CD4-positive, alpha-beta T cell (primary cell): ENCODE results near the gene ACACA. TPM values are rescaled to one million over a fixed set of nuclear protein-coding genes. Genes with fewer than 3 reads are reported as not detected.

ENCODE experiments used
- ATAC-seq: fragments of 200-7000 bp; cut with Tn5 transposase; one replicate; pipeline ENCODE4 v1.10.0; 2022; ENCODE audit warnings: mild to moderate bottlenecking; ENCODE audit not compliant: poor library complexity
- CTCF ChIA-PET: fragments of 350-600 bp; sonication (Branson Sonifier 250); formaldehyde crosslinking; loops from one replicate; lab custom pipeline; 2021; ENCODE audit warnings: antibody characterized with exemption, inconsistent platforms; lab: Charles Lee
- POLR2A ChIA-PET: fragments of 350-600 bp; sonication (Branson Sonifier 250); formaldehyde crosslinking; loops from one replicate; lab custom pipeline; 2021; ENCODE audit warnings: antibody characterized with exemption, inconsistent platforms; lab: Charles Lee
- DNase-seq, 14 experiments: peaks; one replicate each; pipeline ENCODE4 v3.0.0-alpha.2; 2013 to 2020; ENCODE audit warnings: mixed read lengths in 2 of 14
- H3K27ac ChIP-seq, 2 donors: one replicate each; pipeline versions ENCODE4 v1.5.1 to v1.7.0; 2013; ENCODE audit warnings: low read length in 2 of 2, low read depth in 1 of 2, mild to moderate bottlenecking in 1 of 2
- H3K27me3 ChIP-seq, 2 experiments: 1 replicate in 1 of 2; 2 replicates in 1 of 2; pipeline versions ENCODE4 v1.6.1 to v1.7.0; 2013; ENCODE audit warnings: low read length in 2 of 2, control low read depth in 1 of 2, mild to moderate bottlenecking in 1 of 2, moderate library complexity in 1 of 2; ENCODE audit not compliant: insufficient read depth in 2 of 2, control insufficient read depth in 1 of 2
- H3K36me3 ChIP-seq: one replicate; pipeline ENCODE4 v1.6.1; 2013; ENCODE audit warnings: low read length, control low read depth; ENCODE audit not compliant: insufficient read depth
- H3K4me1 ChIP-seq: one replicate; pipeline ENCODE4 v1.6.1; 2013; ENCODE audit warnings: low read length, control low read depth; ENCODE audit not compliant: insufficient read depth
- H3K4me3 ChIP-seq: one replicate; pipeline ENCODE4 v1.5.1; 2013; ENCODE audit warnings: mild to moderate bottlenecking, low read length, moderate library complexity
- H3K9me3 ChIP-seq, 2 experiments: 1 replicate in 1 of 2; 2 replicates in 1 of 2; pipeline versions ENCODE4 v1.6.1 to v1.7.0; 2013; ENCODE audit warnings: low read length in 2 of 2, mild to moderate bottlenecking in 2 of 2, control low read depth in 1 of 2, moderate library complexity in 1 of 2; ENCODE audit not compliant: control insufficient read depth in 1 of 2, insufficient read depth in 1 of 2
- H3K27ac Mint-ChIP-seq: one replicate; pipeline ENCODE4 v1.8.0; 2020; ENCODE audit warnings: mixed read lengths
- H3K27me3 Mint-ChIP-seq: one replicate; pipeline ENCODE4 v1.8.0; 2021; ENCODE audit warnings: mixed read lengths
- H3K36me3 Mint-ChIP-seq: one replicate; pipeline ENCODE4 v1.8.0; 2021; ENCODE audit warnings: low read depth, mixed read lengths
- H3K4me1 Mint-ChIP-seq: one replicate; pipeline ENCODE4 v1.8.0; 2021; ENCODE audit warnings: low read depth, mixed read lengths
- H3K4me3 Mint-ChIP-seq: one replicate; pipeline ENCODE4 v1.8.0; 2020; ENCODE audit warnings: mild to moderate bottlenecking, mixed read lengths
- H3K9me3 Mint-ChIP-seq: one replicate; pipeline ENCODE4 v1.8.0; 2020; ENCODE audit warnings: mixed read lengths
- CTCF ChIP-seq: fragments of 200-600 bp; IDR thresholded peaks from one replicate; pipeline ENCODE4 v1.8.0; 2022; ENCODE audit warnings: antibody characterized with exemption, mild to moderate bottlenecking
- intact Hi-C, 2 experiments: fragments of 100-400 bp; cut with DNase I in 1 of 2; cut with micrococcal nuclease in 1 of 2; formaldehyde crosslinking; loops; one replicate each; pipeline versions ENCODE4 v1.15.1 to v1.9.0; 2023 to 2025; cut with DNase I, micrococcal nuclease
- total RNA-seq, 174 experiments: library from RNA in 2 of 174; stranded (reverse) in 2 of 174; gene quantifications; one replicate each; pipeline ENCODE4 v1.2.3 and lab custom pipeline; 2021 to 2026

Gene ACACA
- total RNA-seq, 2 experiments from 2014 or later = 26.0 to 28.9 TPM

- ChIA-PET CTCF (no interaction called here), POLR2A (no interaction called here)
- Mint-ChIP-seq H3K27ac (no peak overlapping the region), H3K27me3 (no peaks in the 10 kb centered on the region), H3K9me3 (no peaks in the 10 kb centered on the region), H3K4me3 (no peak overlapping the region), H3K4me1 (no peaks in the 10 kb centered on the region), H3K36me3 (no peaks in the 10 kb centered on the region)
- DNase-seq = no peak
- no peaks in the 10 kb centered on the region for H3K36me3 ChIP-seq
- H3K27me3 ChIP-seq = no peaks in the 10 kb centered on the region
- no peaks in the 10 kb centered on the region for H3K9me3 ChIP-seq
- no peak for TF ChIP-seq CTCF
- ATAC-seq = no peak
- intact Hi-C loops = no loop called here
- H3K27ac ChIP-seq = no peak overlapping the region
- H3K4me3 ChIP-seq = no peak overlapping the region
- H3K4me1 ChIP-seq = no peaks in the 10 kb centered on the region
Observed at GRCh38 chr17:37295888-37296287, 110.7 kb downstream of the ACACA start.

- Mint-ChIP-seq H3K27me3 (no peaks in the 10 kb centered on the region), H3K36me3 (no peaks in the 10 kb centered on the region), H3K9me3 (no peaks in the 10 kb centered on the region), H3K4me3 (no peak overlapping the region), H3K27ac (no peak overlapping the region), H3K4me1 (no peaks in the 10 kb centered on the region)
- no peaks in the 10 kb centered on the region for H3K36me3 ChIP-seq
- H3K4me1 ChIP-seq = no peaks in the 10 kb centered on the region
- no peak overlapping the region for H3K4me3 ChIP-seq
- H3K9me3 ChIP-seq = no peaks in the 10 kb centered on the region
- intact Hi-C loops = no loop called here
- DNase-seq (no peak), ATAC-seq (no peak)
- H3K27ac ChIP-seq = no peak overlapping the region
- POLR2A ChIA-PET = no interaction called here
- no peak for TF ChIP-seq CTCF
- CTCF ChIA-PET = no interaction called here
- no peaks in the 10 kb centered on the region for H3K27me3 ChIP-seq
Observed at GRCh38 chr17:37294888-37295287, 111.7 kb downstream of the ACACA start.

DNA sequence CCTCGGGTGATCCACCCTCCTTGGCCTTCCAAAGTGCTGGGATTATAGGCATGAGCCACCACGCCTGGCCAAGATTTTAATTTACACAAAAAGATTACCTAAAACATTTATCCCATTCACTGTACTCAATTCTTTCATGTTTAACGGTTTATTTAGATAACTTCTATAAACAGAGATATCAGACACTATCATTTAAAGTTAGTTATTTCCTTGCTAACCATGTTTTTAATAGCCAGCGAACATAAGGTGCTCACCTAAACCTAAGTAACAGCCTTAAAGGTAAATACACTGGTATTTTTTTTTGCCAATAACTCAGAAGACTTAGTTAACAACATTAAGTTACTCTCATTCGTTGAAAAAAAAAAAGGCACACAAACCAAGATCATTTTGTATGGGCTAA lies 112.9 kb downstream of the ACACA start:
- POLR2A ChIA-PET = no interaction called here

More for the DNA sequence above, 112.9 kb downstream of the ACACA start:
- no peak overlapping the region for H3K27ac ChIP-seq
- DNase-seq = no peak
- ATAC-seq = no peak
- H3K27me3 ChIP-seq = no peaks in the 10 kb centered on the region
- H3K27me3 Mint-ChIP-seq = no peaks in the 10 kb centered on the region
- H3K36me3 Mint-ChIP-seq = no peaks in the 10 kb centered on the region
- no peak overlapping the region for H3K4me3 Mint-ChIP-seq
- no peaks in the 10 kb centered on the region for H3K4me1 ChIP-seq
- CTCF ChIA-PET = no interaction called here
- no peak for TF ChIP-seq CTCF
- H3K36me3 ChIP-seq = no peaks in the 10 kb centered on the region
- intact Hi-C loops = no loop called here
- no peak overlapping the region for H3K4me3 ChIP-seq
- no peaks in the 10 kb centered on the region for H3K4me1 Mint-ChIP-seq
- H3K9me3 Mint-ChIP-seq = no peaks in the 10 kb centered on the region
- no peak overlapping the region for H3K27ac Mint-ChIP-seq
- no peaks in the 10 kb centered on the region for H3K9me3 ChIP-seq
